Neural cell (in vitro differentiated cells): Measurements from ENCODE around the gene SDCCAG8. TPM values are rescaled to one million over a fixed set of nuclear protein-coding genes. Genes with fewer than 3 reads are reported as not detected.

ENCODE experiments used
- H2AFZ ChIP-seq: fragments of 200-600, 300-800 bp; sonication (generic), shearing (Covaris generic); 2 replicates; pipeline ENCODE4 v1.6.0; 2014; ENCODE audit warnings: low read depth, mild to moderate bottlenecking, antibody characterized with exemption, low read length, moderate library complexity
- H3F3A ChIP-seq: fragments of 200-600 bp; shearing (Covaris generic); 2 replicates; pipeline ENCODE4 v1.6.1; 2016; ENCODE audit warnings: mild to moderate bottlenecking, moderate library complexity, mixed read lengths, antibody characterized with exemption, low read length; ENCODE audit not compliant: insufficient read depth, poor library complexity, severe bottlenecking
- H3K27ac ChIP-seq: fragments of 200-600, 300-800 bp; sonication (generic), shearing (Covaris generic); 2 replicates; pipeline ENCODE4 v1.5.1; 2014; ENCODE audit warnings: mild to moderate bottlenecking, low read length, moderate library complexity
- H3K27me3 ChIP-seq: fragments of 300-800, 200-600 bp; sonication (generic), shearing (Covaris generic); 2 replicates; pipeline ENCODE4 v1.6.0; 2014; ENCODE audit warnings: mild to moderate bottlenecking, low read depth, low read length, moderate library complexity; ENCODE audit not compliant: insufficient read depth
- H3K36me3 ChIP-seq: fragments of 300-800, 200-600 bp; sonication (generic), shearing (Covaris generic); 2 replicates; pipeline ENCODE4 v1.5.1; 2014; ENCODE audit warnings: mild to moderate bottlenecking, antibody characterized with exemption, low read length, moderate library complexity; ENCODE audit not compliant: insufficient read depth
- H3K4me2 ChIP-seq: fragments of 300-800, 200-600 bp; sonication (generic), shearing (Covaris generic); 2 replicates; pipeline ENCODE4 v1.6.0; 2014; ENCODE audit warnings: mild to moderate bottlenecking, low read length
- H3K4me3 ChIP-seq: fragments of 300-800, 200-600 bp; sonication (generic), shearing (Covaris generic); 2 replicates; pipeline ENCODE4 v1.5.1; 2014; ENCODE audit warnings: mild to moderate bottlenecking, low read length, moderate library complexity
- H3K79me2 ChIP-seq: fragments of 200-600 bp; shearing (Covaris generic); replicated peaks from 2 replicates; pipeline ENCODE4 v1.6.0; 2014; ENCODE audit warnings: mild to moderate bottlenecking, low read length, moderate library complexity; ENCODE audit not compliant: insufficient read depth
- H3K9ac ChIP-seq: fragments of 300-800, 200-600 bp; sonication (generic), shearing (Covaris generic); 2 replicates; pipeline ENCODE4 v1.6.1; 2016; ENCODE audit warnings: mild to moderate bottlenecking, low read length, mixed read lengths
- H3K9me2 ChIP-seq: fragments of 200-600 bp; shearing (Covaris generic); 2 replicates; pipeline ENCODE4 v1.6.1; 2016; ENCODE audit warnings: mild to moderate bottlenecking, low read length, mixed read lengths; ENCODE audit not compliant: insufficient read depth
- H3K9me3 ChIP-seq: fragments of 200-600, 300-800 bp; sonication (generic), shearing (Covaris generic); 2 replicates; pipeline ENCODE4 v1.6.1; 2016; ENCODE audit warnings: mild to moderate bottlenecking, mixed run types, low read length, moderate library complexity, mixed read lengths
- H4K20me1 ChIP-seq: fragments of 200-600 bp; shearing (Covaris generic); 2 replicates; pipeline ENCODE4 v1.6.1; 2016; ENCODE audit warnings: mild to moderate bottlenecking, mixed run types; ENCODE audit not compliant: insufficient read depth
- EP300 ChIP-seq: fragments of 450-650 bp; conservative IDR thresholded peaks from 2 replicates; pipeline ENCODE4 v1.6.1; 2014; ENCODE audit warnings: antibody characterized with exemption, mild to moderate bottlenecking, moderate library complexity; ENCODE audit not compliant: poor library complexity, severe bottlenecking
- EZH2 ChIP-seq: fragments of 200-600, 300-800 bp; shearing (Covaris generic), sonication (generic); IDR thresholded peaks from 2 replicates; pipeline ENCODE4 v1.6.1; 2014; ENCODE audit warnings: antibody characterized with exemption, low read length, borderline replicate concordance, mild to moderate bottlenecking; ENCODE audit not compliant: insufficient read depth, poor library complexity, severe bottlenecking
- MXI1 ChIP-seq: fragments of 450-650 bp; conservative IDR thresholded peaks from 2 replicates; pipeline ENCODE4 v1.6.1; 2014; ENCODE audit warnings: antibody characterized with exemption, mild to moderate bottlenecking; ENCODE audit not compliant: poor library complexity, severe bottlenecking
- POLR2AphosphoS5 ChIP-seq: IDR thresholded peaks from 2 replicates; pipeline ENCODE4 v1.6.1; 2012
- RAD21 ChIP-seq: fragments of 450-650 bp; conservative IDR thresholded peaks from 2 replicates; pipeline ENCODE4 v1.6.1; 2014; ENCODE audit warnings: antibody characterized with exemption, mild to moderate bottlenecking, moderate library complexity
- REST ChIP-seq: IDR thresholded peaks from 2 replicates; pipeline ENCODE4 v1.6.1; 2012; ENCODE audit warnings: borderline replicate concordance
- SMC3 ChIP-seq: fragments of 450-650 bp; conservative IDR thresholded peaks from 2 replicates; pipeline ENCODE4 v1.6.1; 2014; ENCODE audit warnings: antibody characterized with exemption, mild to moderate bottlenecking, moderate library complexity; ENCODE audit not compliant: poor library complexity
- TAF1 ChIP-seq: IDR thresholded peaks from 2 replicates; pipeline ENCODE4 v1.6.1; 2012; ENCODE audit warnings: low read depth
- polyA plus RNA-seq: library from polyadenylated mRNA; depleted of rRNA; stranded (reverse); fragments of >200 nt; gene quantifications from 2 replicates; pipeline ENCODE4 v1.2.3, GENCODE V29; 2014
- TF ChIP-seq, protein P1 (sequence below): fragments of 450-650 bp; IDR thresholded peaks from 2 replicates; pipeline ENCODE4 v1.5.1; 2014; ENCODE audit warnings: antibody characterized with exemption, mild to moderate bottlenecking, moderate library complexity; ENCODE audit not compliant: poor library complexity, severe bottlenecking

The SDCCAG8 gene
- polyA plus RNA-seq, 1 donor from 2014 or later, result 32.2 TPM

GRCh38 chr1:243487649-243488227, 231.9 kb downstream of the SDCCAG8 start:
- Histone ChIP-seq H3K9me2 (no peaks in the 10 kb centered on the region), H4K20me1 (no peaks in the 10 kb centered on the region), H2AFZ (no peak overlapping the region), H3K4me2 (no peak overlapping the region), H3K79me2 (no peaks in the 10 kb centered on the region), H3F3A (no peaks in the 10 kb centered on the region), H3K27ac (no peak overlapping the region), H3K36me3 (no peaks in the 10 kb centered on the region), H3K9ac (no peak overlapping the region), H3K27me3 (peaks cover under 1% of the 10 kb centered on the region), H3K4me3 (no peak overlapping the region), H3K9me3 (no peaks in the 10 kb centered on the region)
- TF ChIP-seq POLR2AphosphoS5, result no peak
- no peak for TF ChIP-seq EZH2
- no peak for TF ChIP-seq TAF1
- TF ChIP-seq SMC3, result no peak
- no peak for TF ChIP-seq MXI1
- TF ChIP-seq, protein P1, sequence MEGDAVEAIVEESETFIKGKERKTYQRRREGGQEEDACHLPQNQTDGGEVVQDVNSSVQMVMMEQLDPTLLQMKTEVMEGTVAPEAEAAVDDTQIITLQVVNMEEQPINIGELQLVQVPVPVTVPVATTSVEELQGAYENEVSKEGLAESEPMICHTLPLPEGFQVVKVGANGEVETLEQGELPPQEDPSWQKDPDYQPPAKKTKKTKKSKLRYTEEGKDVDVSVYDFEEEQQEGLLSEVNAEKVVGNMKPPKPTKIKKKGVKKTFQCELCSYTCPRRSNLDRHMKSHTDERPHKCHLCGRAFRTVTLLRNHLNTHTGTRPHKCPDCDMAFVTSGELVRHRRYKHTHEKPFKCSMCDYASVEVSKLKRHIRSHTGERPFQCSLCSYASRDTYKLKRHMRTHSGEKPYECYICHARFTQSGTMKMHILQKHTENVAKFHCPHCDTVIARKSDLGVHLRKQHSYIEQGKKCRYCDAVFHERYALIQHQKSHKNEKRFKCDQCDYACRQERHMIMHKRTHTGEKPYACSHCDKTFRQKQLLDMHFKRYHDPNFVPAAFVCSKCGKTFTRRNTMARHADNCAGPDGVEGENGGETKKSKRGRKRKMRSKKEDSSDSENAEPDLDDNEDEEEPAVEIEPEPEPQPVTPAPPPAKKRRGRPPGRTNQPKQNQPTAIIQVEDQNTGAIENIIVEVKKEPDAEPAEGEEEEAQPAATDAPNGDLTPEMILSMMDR, result no peak
- no peak for TF ChIP-seq RAD21
- TF ChIP-seq EP300, result no peak

GRCh38 chr1:243488459-243489157, 232.8 kb downstream of the SDCCAG8 start:
- Histone ChIP-seq H3K79me2 (no peaks in the 10 kb centered on the region), H3K4me2 (no peak overlapping the region), H3K9me2 (no peaks in the 10 kb centered on the region), H3K9me3 (no peaks in the 10 kb centered on the region), H3K27me3 (no peaks in the 10 kb centered on the region), H4K20me1 (no peaks in the 10 kb centered on the region), H3K27ac (no peak overlapping the region), H3K4me3 (no peak overlapping the region), H3K9ac (no peak overlapping the region), H3K36me3 (no peaks in the 10 kb centered on the region), H3F3A (no peaks in the 10 kb centered on the region), H2AFZ (no peak overlapping the region)
- TF ChIP-seq EP300 (no peak), SMC3 (no peak), TAF1 (no peak)
- TF ChIP-seq, protein P1, result no peak

DNA sequence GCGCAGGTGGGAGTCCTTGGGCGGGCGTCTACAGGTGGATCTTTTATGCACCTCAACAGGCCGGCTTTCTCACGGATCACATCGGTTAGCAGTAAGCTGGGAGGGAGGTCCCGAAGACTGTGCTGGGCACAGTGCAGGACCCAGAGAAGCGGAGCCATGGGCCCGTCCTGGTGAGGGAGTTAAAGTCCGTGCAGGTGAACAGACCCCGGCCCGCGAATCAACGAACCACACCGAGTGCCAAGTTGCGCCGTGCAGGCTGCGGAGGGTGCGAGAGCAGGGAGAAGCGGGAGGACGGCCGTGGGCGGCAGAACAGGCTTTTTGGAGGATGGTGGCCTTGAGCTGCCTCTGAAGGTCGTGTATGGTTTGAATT, 233.3 kb downstream of the SDCCAG8 start:
- TF ChIP-seq POLR2AphosphoS5 (no peak), TAF1 (no peak), SMC3 (no peak), EZH2 (no peak), REST (no peak), RAD21 (no peak), EP300 (no peak), MXI1 (no peak)
- TF ChIP-seq, protein P1, result no peak
- Histone ChIP-seq H3K36me3 (no peaks in the 10 kb centered on the region), H3F3A (no peaks in the 10 kb centered on the region), H2AFZ (no peak overlapping the region), H4K20me1 (no peaks in the 10 kb centered on the region), H3K9me3 (no peaks in the 10 kb centered on the region), H3K9ac (no peak overlapping the region), H3K27ac (no peak overlapping the region), H3K4me2 (no peak overlapping the region), H3K27me3 (no peaks in the 10 kb centered on the region), H3K79me2 (no peaks in the 10 kb centered on the region), H3K4me3 (no peak overlapping the region), H3K9me2 (no peaks in the 10 kb centered on the region)
